GM12874 (cell line): ENCODE data around the gene SYT12.
A peak's percentile ranks its signal among the peaks of the same experiment; 100 is the strongest.

Source experiments
- TF ChIP-seq, protein P1 (sequence below): IDR thresholded peaks from 2 replicates; pipeline ENCODE4 v1.5.1; 2011; ENCODE audit warnings: low read depth, mild to moderate bottlenecking, control low read depth, low read length, moderate library complexity; ENCODE audit not compliant: insufficient read depth

Gene SYT12

GRCh38 chr11:67050139-67050538, 27.2 kb downstream of the SYT12 start:
- TF ChIP-seq, protein P1, sequence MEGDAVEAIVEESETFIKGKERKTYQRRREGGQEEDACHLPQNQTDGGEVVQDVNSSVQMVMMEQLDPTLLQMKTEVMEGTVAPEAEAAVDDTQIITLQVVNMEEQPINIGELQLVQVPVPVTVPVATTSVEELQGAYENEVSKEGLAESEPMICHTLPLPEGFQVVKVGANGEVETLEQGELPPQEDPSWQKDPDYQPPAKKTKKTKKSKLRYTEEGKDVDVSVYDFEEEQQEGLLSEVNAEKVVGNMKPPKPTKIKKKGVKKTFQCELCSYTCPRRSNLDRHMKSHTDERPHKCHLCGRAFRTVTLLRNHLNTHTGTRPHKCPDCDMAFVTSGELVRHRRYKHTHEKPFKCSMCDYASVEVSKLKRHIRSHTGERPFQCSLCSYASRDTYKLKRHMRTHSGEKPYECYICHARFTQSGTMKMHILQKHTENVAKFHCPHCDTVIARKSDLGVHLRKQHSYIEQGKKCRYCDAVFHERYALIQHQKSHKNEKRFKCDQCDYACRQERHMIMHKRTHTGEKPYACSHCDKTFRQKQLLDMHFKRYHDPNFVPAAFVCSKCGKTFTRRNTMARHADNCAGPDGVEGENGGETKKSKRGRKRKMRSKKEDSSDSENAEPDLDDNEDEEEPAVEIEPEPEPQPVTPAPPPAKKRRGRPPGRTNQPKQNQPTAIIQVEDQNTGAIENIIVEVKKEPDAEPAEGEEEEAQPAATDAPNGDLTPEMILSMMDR, result no peak

DNA sequence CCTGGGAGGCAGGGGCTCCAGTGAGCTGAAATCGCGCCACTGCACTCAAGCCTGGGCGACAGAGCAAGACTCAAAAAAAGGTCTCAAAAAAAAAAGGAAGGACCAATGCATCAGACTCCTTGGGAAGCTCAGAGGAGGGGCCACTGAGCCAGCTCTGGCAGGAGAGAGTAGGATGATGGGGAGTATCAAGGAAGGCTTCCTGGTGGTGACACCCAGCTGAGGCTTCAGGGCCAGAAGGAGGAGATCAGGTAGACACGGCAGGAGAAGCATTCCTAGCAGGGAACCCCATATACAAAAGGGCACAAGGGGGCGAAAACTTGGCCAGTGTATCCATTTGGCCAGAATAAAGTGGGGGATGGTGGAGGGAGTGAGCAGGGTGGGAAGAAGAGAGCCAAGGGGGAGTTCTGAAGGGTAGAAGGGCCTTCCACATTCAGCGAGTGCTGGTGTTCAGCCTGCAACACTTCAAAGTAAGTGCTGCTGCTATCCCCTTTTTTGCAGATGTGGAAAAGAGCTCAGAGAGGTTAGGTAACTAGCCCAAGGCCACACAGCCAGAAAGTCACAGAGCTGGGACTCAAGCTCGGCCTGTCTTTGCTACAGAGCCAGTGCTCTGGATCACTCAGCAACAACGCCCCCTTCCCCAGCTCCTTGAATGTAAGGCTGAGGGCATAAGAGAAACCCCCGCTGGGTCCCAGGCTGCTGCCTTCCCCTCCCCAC, 28.4 kb downstream of the SYT12 start:
- TF ChIP-seq, protein P1, result no peak

- TF ChIP-seq, protein P1, result no peak
These were observed 29.1 kb downstream of the SYT12 start for GRCh38 chr11:67051945-67052488.

DNA sequence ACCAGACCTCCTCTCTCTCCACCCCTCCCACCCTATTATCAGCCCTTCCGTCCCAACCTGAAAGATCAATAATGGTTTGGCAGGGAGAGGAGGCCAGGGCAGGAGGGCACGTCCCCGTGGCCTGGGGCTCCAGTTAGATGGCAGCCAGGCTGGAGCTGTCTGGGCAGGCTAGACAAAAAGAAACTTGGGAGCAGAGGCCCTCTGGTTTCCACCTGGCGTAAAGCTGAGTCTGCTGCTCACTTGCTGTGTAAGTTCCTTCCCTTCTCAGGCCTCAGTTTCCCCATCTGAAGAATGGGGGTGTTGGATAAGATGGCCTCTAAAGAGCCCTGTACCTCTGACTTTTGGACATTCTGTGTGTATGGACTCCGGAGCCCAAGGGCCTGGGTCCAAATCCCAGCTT, 30.0 kb downstream of the SYT12 start:
- TF ChIP-seq, protein P1, result no peak

GRCh38 chr11:67053896-67054329, 31.0 kb downstream of the SYT12 start:
- TF ChIP-seq, protein P1, result peak; percentile 87

GRCh38 chr11:67054346-67054835, 31.5 kb downstream of the SYT12 start:
- TF ChIP-seq, protein P1, result no peak

- TF ChIP-seq, protein P1, result no peak
These were observed 32.0 kb downstream of the SYT12 start for GRCh38 chr11:67054836-67055523.
